ENCODE measurements around the gene ACOT13. TPM values are rescaled to one million over a fixed set of nuclear protein-coding genes. Genes with fewer than 3 reads are reported as not detected.

The ACOT13 gene
- polyA plus RNA-seq, 3 donors, result 1.7 to 20.1 (median 14.5) TPM

DNA sequence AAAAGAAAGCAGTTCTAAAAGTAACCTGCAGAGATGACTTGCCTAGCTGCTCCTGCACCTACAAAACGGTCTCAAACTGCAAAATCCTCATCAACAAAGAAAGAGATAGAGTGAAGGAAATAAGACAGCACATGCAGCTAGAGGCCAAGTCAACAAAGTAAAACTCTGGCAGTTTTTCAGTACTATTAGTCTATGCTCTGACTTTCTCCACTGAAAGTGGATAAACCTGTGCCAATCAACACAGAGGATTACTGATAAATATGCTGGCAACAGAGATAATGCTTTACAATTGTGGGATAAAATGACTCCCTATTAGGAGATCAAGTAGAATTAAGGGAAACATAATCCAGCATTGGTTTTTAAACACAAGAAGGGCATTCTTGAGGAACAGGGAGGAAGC, 34.3 kb upstream of the ACOT13 start:
- Histone ChIP-seq H3K36me3 (replicated peaks in 1 of 2; ENCODE audit: control insufficient read depth in 1 of 2, insufficient read depth in 2 of 2, low read length in 2 of 2) (no peaks in the 10 kb centered on the region), H3K27me3 (ENCODE audit: control insufficient read depth in 2 of 2, insufficient read depth in 2 of 2, low read length in 2 of 2) (peaks cover 0 to 3% of the 10 kb centered on the region in 2 donors), H3K9me3 (replicated peaks in 1 of 2; ENCODE audit: control insufficient read depth in 1 of 2, insufficient read depth in 1 of 2, low read length in 2 of 2) (no peaks in the 10 kb centered on the region), H3K27ac (ENCODE audit: low read depth in 1 of 2, low read length in 2 of 2) (no peak overlapping the region), H4K20me1 (ENCODE audit: insufficient read depth, low read length) (no peaks in the 10 kb centered on the region), H3K4me2 (replicated peaks; ENCODE audit: extremely low read depth, low read length, poor library complexity, severe bottlenecking) (no peak overlapping the region), H3K4me1 (ENCODE audit: control insufficient read depth in 1 of 2, insufficient read depth in 2 of 2, low read length in 2 of 2) (no peaks in the 10 kb centered on the region), H3K9ac (ENCODE audit: insufficient read depth, low read length, poor library complexity, severe bottlenecking) (no peak overlapping the region), H3K79me2 (ENCODE audit: insufficient read depth, low read length) (no peaks in the 10 kb centered on the region), H3K4me3 (replicated peaks in 1 of 3; ENCODE audit: low read depth in 2 of 3, low read length in 3 of 3) (no peak overlapping the region), H2AFZ (ENCODE audit: insufficient read depth, low read depth, low read length, poor library complexity, severe bottlenecking) (no peak overlapping the region)
- WGBS (ENCODE audit: insufficient coverage), result 100% methylated on average over 1 of the region's 1 CpG
- peaks cover 0 to 5% (median 0%) of the 10 kb centered on the region in 7 donors for H3K9me3 Mint-ChIP-seq
- DNase-seq, result no peak
- H3K27ac Mint-ChIP-seq, result no peak overlapping the region
- H3K36me3 Mint-ChIP-seq, result no peaks in the 10 kb centered on the region
- intact Hi-C loops (cut with micrococcal nuclease), result no loop called here
- no peak overlapping the region for H3K4me3 Mint-ChIP-seq
- H3K4me1 Mint-ChIP-seq, result no peaks in the 10 kb centered on the region
- H3K27me3 Mint-ChIP-seq (ENCODE audit: low read depth in 3 of 3), result peaks cover 1 to 6% (median 2%) of the 10 kb centered on the region in 3 donors
- TF ChIP-seq, protein P1, sequence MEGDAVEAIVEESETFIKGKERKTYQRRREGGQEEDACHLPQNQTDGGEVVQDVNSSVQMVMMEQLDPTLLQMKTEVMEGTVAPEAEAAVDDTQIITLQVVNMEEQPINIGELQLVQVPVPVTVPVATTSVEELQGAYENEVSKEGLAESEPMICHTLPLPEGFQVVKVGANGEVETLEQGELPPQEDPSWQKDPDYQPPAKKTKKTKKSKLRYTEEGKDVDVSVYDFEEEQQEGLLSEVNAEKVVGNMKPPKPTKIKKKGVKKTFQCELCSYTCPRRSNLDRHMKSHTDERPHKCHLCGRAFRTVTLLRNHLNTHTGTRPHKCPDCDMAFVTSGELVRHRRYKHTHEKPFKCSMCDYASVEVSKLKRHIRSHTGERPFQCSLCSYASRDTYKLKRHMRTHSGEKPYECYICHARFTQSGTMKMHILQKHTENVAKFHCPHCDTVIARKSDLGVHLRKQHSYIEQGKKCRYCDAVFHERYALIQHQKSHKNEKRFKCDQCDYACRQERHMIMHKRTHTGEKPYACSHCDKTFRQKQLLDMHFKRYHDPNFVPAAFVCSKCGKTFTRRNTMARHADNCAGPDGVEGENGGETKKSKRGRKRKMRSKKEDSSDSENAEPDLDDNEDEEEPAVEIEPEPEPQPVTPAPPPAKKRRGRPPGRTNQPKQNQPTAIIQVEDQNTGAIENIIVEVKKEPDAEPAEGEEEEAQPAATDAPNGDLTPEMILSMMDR (IDR thresholded peaks at IDR 0.05), result no peak

DNA sequence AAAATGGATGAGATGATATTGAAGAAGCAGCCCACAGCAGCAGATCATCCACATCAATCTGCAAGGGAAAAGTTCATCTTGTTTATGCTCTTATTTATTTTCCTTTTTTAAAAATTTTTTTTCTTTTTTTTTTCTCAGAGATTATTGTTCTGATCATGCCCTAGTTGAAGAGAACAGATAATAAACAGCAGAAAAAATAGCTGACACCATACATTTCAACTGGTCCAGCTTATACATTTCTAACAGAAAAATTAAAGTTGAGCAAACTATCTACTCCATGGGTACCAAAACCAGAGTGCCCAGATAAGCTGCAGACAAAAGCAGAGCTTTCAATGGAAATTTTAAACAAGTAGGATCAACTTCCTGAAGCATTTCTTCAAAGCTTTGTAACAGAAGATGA, 30.2 kb upstream of the ACOT13 start:
- Histone ChIP-seq H3K4me2 (replicated peaks; ENCODE audit: extremely low read depth, low read length, poor library complexity, severe bottlenecking) (no peak overlapping the region), H4K20me1 (ENCODE audit: insufficient read depth, low read length) (no peaks in the 10 kb centered on the region), H3K27ac (ENCODE audit: low read depth in 1 of 2, low read length in 2 of 2) (no peak overlapping the region), H3K9me3 (replicated peaks in 1 of 2; ENCODE audit: control insufficient read depth in 1 of 2, insufficient read depth in 1 of 2, low read length in 2 of 2) (peaks cover 0 to 4% of the 10 kb centered on the region in 2 donors), H2AFZ (ENCODE audit: insufficient read depth, low read depth, low read length, poor library complexity, severe bottlenecking) (no peak overlapping the region), H3K4me1 (ENCODE audit: control insufficient read depth in 1 of 2, insufficient read depth in 2 of 2, low read length in 2 of 2) (no peaks in the 10 kb centered on the region), H3K36me3 (replicated peaks in 1 of 2; ENCODE audit: control insufficient read depth in 1 of 2, insufficient read depth in 2 of 2, low read length in 2 of 2) (no peaks in the 10 kb centered on the region), H3K4me3 (replicated peaks in 1 of 3; ENCODE audit: low read depth in 2 of 3, low read length in 3 of 3) (no peak overlapping the region), H3K27me3 (ENCODE audit: control insufficient read depth in 2 of 2, insufficient read depth in 2 of 2, low read length in 2 of 2) (peaks cover 0 to 3% of the 10 kb centered on the region in 2 donors), H3K79me2 (ENCODE audit: insufficient read depth, low read length) (no peaks in the 10 kb centered on the region), H3K9ac (ENCODE audit: insufficient read depth, low read length, poor library complexity, severe bottlenecking) (no peak overlapping the region)
- Mint-ChIP-seq H3K27ac (no peak overlapping the region), H3K27me3 (ENCODE audit: low read depth in 3 of 3) (peaks cover 5 to 11% (median 7%) of the 10 kb centered on the region in 3 donors), H3K4me3 (no peak overlapping the region), H3K36me3 (no peaks in the 10 kb centered on the region), H3K9me3 (peaks cover 2 to 12% (median 8%) of the 10 kb centered on the region in 7 donors), H3K4me1 (no peaks in the 10 kb centered on the region)
- TF ChIP-seq, protein P1 (IDR thresholded peaks at IDR 0.05), result no peak
- DNase-seq, result no peak
- intact Hi-C loops (cut with micrococcal nuclease), result no loop called here

All from CD14-positive monocyte (primary cell).